ENCODE results near the gene TUT4.

The TUT4 gene

DNA sequence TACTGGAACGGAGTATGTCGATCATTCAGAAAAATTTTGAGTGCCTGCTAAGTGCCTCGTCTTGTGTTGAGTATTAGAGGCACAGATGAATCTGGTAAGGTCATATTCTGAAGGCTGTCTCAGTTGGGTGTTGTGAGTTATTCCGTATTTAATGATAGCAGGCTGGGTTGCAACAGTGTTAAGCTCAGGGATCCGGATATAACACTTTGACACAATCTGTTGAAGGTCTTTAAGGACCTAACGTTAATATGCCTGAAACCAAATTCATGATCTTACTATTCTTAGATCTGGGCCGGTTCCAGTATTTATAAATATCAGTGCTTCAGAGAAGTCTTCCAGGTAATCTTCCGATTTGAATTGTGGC is 147.9 kb downstream of the TUT4 start:
- H3K9ac ChIP-seq (ENCODE audit: low read length) = peak overlapping the region; percentile 93

DNA sequence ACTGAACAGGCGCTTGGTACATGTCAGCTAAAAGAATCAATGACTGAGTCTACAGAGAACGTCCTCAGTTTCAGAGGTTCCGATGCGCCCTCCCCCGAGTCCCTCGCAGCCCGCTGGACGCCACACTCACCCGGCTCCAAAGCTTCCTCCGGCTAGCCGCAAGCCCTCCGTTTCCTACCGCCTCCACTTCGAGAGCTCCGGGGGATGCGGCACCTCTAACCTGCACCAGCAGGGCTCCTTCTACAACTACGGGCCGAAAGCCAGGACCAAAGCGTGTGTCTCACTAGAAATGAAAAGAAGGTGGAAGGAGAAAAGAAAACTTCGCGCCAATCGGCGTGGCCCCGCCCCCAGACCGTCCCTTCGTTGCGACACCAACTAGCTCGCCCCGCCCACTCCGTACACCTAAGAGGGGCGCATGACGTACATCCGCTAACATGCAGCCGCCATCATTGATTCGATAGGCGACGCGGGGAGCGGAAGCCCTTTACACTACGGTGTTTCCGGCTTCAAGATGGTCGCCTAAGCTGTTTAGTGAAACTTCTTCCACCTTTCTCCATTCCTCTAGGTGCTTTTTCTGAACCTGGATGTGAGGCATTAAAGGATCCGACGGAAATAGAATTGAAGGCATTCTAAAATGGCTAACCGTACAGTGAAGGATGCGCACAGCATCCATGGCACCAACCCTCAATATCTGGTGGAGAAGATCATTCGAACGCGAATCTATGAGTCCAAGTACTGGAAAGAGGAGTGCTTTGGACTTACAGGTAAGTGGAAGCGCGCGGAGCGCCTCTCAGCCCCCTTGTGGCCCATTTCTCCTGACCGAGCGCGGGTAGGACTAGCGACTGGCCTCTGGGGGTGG is 148.5 kb downstream of the TUT4 start, which contains the start of the genes ORC1 and PRPF38A:
ORC1 (minus strand) TSS at position 308 of the 859 bp plus-strand sequence. CDS start 2,200 bp downstream, outside the sequence.
PRPF38A (plus strand) TSS at position 487 of the 859 bp plus-strand sequence; CDS start at position 635, 148 bp downstream.
- H3K4me2 ChIP-seq (ENCODE audit: low read depth, low read length) = peak within 1 kb of the TSS; percentile 97
- H3K4me1 ChIP-seq (ENCODE audit: low read length) = 0 out of 2 replicates have a peak, but pooled peaks cover 11% of the 10 kb centered on the region
- no peaks in the 10 kb centered on the region for H3K27me3 ChIP-seq (replicated peaks; ENCODE audit: insufficient read depth, low read length)
- no peaks in the 10 kb centered on the region for H4K20me1 ChIP-seq (ENCODE audit: insufficient read depth, low read length)
- H3K4me3 ChIP-seq (ENCODE audit: low read length) = peak within 1 kb of the TSS; percentile 95
- H3K9me2 ChIP-seq (replicated peaks; ENCODE audit: insufficient read depth, low read length) = no peaks in the 10 kb centered on the region
- H3K9me3 ChIP-seq (replicated peaks; ENCODE audit: insufficient read depth, low read length) = no peaks in the 10 kb centered on the region
- peak within 1 kb of the TSS; percentile 89 for H3K27ac ChIP-seq (ENCODE audit: low read length)
- H3F3A ChIP-seq (ENCODE audit: insufficient read depth, low read length) = peaks cover 10% of the 10 kb centered on the region; the same call in 1 of the 2 replicates
- peak within 1 kb of the TSS; percentile 89 for H2AFZ ChIP-seq (ENCODE audit: low read length)
- TF ChIP-seq CTCF (IDR thresholded peaks at IDR 0.05; ENCODE audit: low read length) (peak; percentile 78), EZH2 (optimal IDR thresholded peaks at IDR 0.05; ENCODE audit: low read depth, low read length) (no peak), EZH2phosphoT487 (IDR thresholded peaks at IDR 0.05; ENCODE audit: low read length) (no peak)
- peak; percentile 99 for DNase-seq
- H3K36me3 ChIP-seq (replicated peaks; ENCODE audit: insufficient read depth, low read length) = peaks cover 10% of the 10 kb centered on the region; the same call in 1 of the 2 replicates
- peaks cover 87% of the 10 kb centered on the region for H3K79me2 ChIP-seq (ENCODE audit: low read length)
- peak within 1 kb of the TSS; percentile 93 for H3K9ac ChIP-seq (ENCODE audit: low read length)

More for the DNA sequence above, 147.9 kb downstream of the TUT4 start:
- Histone ChIP-seq H3K4me2 (ENCODE audit: low read depth, low read length) (peak overlapping the region; percentile 71), H3K4me1 (ENCODE audit: low read length) (0 out of 2 replicates have a peak, but pooled peaks cover 11% of the 10 kb centered on the region), H3K27me3 (replicated peaks; ENCODE audit: insufficient read depth, low read length) (no peaks in the 10 kb centered on the region), H3K9me3 (replicated peaks; ENCODE audit: insufficient read depth, low read length) (no peaks in the 10 kb centered on the region), H3K27ac (ENCODE audit: low read length) (peak overlapping the region; percentile 89), H3K4me3 (ENCODE audit: low read length) (peak overlapping the region; percentile 95), H4K20me1 (ENCODE audit: insufficient read depth, low read length) (no peaks in the 10 kb centered on the region), H3K79me2 (ENCODE audit: low read length) (peaks cover 87% of the 10 kb centered on the region), H3K9me2 (replicated peaks; ENCODE audit: insufficient read depth, low read length) (no peaks in the 10 kb centered on the region), H2AFZ (ENCODE audit: low read length) (peak overlapping the region; percentile 89), H3F3A (ENCODE audit: insufficient read depth, low read length) (peaks cover 10% of the 10 kb centered on the region; the same call in 1 of the 2 replicates), H3K36me3 (replicated peaks; ENCODE audit: insufficient read depth, low read length) (peaks cover 7% of the 10 kb centered on the region; the same call in 1 of the 2 replicates)
- no peak for DNase-seq
- TF ChIP-seq EZH2 (optimal IDR thresholded peaks at IDR 0.05; ENCODE audit: low read depth, low read length) = no peak
- TF ChIP-seq CTCF (IDR thresholded peaks at IDR 0.05; ENCODE audit: low read length) = no peak
- no peak for TF ChIP-seq EZH2phosphoT487 (IDR thresholded peaks at IDR 0.05; ENCODE audit: low read length)

DNA sequence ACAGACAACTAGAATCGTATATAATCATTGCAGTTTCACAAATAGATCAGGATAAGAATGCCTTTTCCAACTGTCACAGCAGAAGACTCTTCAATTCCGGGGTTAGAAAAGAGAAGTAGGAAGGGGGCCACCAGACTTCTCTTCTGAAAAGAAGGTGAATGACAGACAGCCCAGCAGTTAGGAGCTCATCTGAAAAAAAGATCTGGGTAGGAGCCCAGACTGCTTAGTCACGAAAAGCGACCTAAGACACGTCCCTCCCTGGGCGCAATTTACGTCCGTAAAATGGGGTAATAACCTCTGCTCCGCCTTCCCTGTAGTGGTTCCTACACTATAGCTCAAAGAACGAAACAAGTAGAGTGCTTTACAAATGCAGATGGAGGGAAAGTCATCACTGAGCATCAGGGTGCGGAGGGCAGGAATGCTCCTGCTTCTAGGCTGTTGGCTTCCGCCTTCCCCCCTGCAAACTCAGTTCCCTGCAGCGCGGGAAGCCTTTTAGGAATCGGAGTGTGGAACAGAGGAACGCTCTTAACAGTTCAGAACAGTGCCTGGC is 149.3 kb downstream of the TUT4 start:
- H3K4me3 ChIP-seq (ENCODE audit: low read length) = peak overlapping the region; percentile 95
- DNase-seq = peak; percentile 78
- H3K9me2 ChIP-seq (replicated peaks; ENCODE audit: insufficient read depth, low read length) = no peaks in the 10 kb centered on the region
- TF ChIP-seq EZH2phosphoT487 (IDR thresholded peaks at IDR 0.05; ENCODE audit: low read length) (no peak), CTCF (IDR thresholded peaks at IDR 0.05; ENCODE audit: low read length) (no peak), EZH2 (optimal IDR thresholded peaks at IDR 0.05; ENCODE audit: low read depth, low read length) (no peak)
- H3K9ac ChIP-seq (ENCODE audit: low read length) = peak overlapping the region; percentile 93
- peaks cover 86% of the 10 kb centered on the region for H3K79me2 ChIP-seq (ENCODE audit: low read length)
- peaks cover 10% of the 10 kb centered on the region; the same call in 1 of the 2 replicates for H3K36me3 ChIP-seq (replicated peaks; ENCODE audit: insufficient read depth, low read length)
- no peaks in the 10 kb centered on the region for H3K9me3 ChIP-seq (replicated peaks; ENCODE audit: insufficient read depth, low read length)
- peak overlapping the region; percentile 89 for H3K27ac ChIP-seq (ENCODE audit: low read length)
- peak overlapping the region; percentile 97 for H3K4me2 ChIP-seq (ENCODE audit: low read depth, low read length)
- H4K20me1 ChIP-seq (ENCODE audit: insufficient read depth, low read length) = no peaks in the 10 kb centered on the region
- H3K4me1 ChIP-seq (ENCODE audit: low read length) = 0 out of 2 replicates have a peak, but pooled peaks cover 11% of the 10 kb centered on the region
- H3F3A ChIP-seq (ENCODE audit: insufficient read depth, low read length) = peaks cover 10% of the 10 kb centered on the region; the same call in 1 of the 2 replicates
- H2AFZ ChIP-seq (ENCODE audit: low read length) = peak overlapping the region; percentile 86
- no peaks in the 10 kb centered on the region for H3K27me3 ChIP-seq (replicated peaks; ENCODE audit: insufficient read depth, low read length)
